AG20443 (cell line): Measurements from ENCODE around the gene ZNF267.
"Not testable (repeated sequence)": the region's sequence is repeated elsewhere in the genome, so short reads cannot be mapped to it uniquely, and the experiment has no call there.

ENCODE experiments used
- DNase-seq: peaks from one replicate; pipeline ENCODE4 v3.0.0; 2012; ENCODE audit warnings: low spot score, mixed read lengths

ZNF267 gene

GRCh38 chr16:31879937-31880321 is 6.3 kb downstream of the ZNF267 start:
- no peak for DNase-seq

- peak; percentile 59 for DNase-seq
Measured at GRCh38 chr16:31880322-31880979, 6.8 kb downstream of the ZNF267 start.

GRCh38 chr16:31886227-31886626 is 12.6 kb downstream of the ZNF267 start:
- DNase-seq: no peak

DNA sequence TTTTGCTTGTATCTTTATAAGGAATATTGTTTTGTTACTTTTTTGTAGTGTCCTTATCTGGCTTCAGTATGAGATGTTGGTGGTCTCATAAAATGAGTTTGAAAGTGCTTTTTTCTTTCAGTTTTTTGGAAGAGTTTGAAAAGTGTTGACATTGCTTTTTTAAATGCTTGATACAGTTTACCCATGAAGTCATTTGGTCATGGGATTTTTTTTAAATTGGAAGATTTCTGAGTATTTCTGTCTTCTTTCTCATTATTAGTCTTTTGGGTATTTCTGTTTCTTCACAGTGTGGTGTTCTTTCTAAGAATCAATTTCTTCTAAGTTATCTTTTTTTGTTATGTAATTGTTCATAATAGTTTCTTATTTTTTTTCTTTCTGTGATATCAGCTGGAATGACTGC is 15.1 kb downstream of the ZNF267 start:
- DNase-seq: no peak

GRCh38 chr16:31892111-31892510 is 18.5 kb downstream of the ZNF267 start:
- DNase-seq: not testable (repeated sequence)

DNA sequence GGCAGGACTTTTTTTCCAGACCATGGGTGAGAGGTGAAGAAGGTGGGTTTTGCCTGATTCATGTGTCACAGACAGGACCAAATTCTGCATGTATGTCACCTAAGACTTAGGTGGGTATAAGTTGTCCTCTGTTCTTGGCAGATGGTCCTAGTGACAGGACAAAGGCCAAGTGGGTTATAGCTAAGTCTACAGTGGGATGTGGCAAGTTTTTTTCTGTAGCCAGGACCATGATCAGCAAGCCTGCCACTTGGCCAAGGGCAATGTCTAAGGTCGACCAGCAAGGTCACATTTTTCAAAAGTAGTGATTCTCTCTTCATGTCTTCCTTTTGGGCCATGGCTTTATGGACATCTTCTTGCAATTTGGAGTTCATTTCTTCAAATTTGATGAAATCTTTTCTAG is 20.2 kb downstream of the ZNF267 start:
- DNase-seq: no peak

GRCh38 chr16:31897283-31897682 is 23.7 kb downstream of the ZNF267 start:
- no peak for DNase-seq

DNA sequence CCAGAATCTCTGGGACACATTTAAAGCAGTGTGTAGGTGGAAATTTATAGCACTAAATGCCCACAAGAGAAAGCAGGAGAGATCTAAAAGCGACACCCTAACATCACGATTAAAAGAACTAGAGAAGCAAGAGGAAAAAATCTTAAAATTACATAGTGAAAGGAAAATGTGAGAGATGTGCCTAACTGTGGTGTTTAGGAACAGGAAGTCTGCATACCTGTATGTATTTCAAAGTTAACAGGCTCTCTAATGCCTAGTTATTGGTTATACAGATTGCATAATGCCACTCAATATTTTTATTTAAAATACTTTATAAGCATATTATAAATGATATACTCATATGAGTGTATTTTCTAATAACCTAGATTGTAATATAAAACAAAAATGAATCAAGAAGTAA is 25.9 kb downstream of the ZNF267 start:
- no peak for DNase-seq

GRCh38 chr16:31904571-31904970 is 31.0 kb downstream of the ZNF267 start:
- not testable (repeated sequence) for DNase-seq

GRCh38 chr16:31913668-31914067 is 40.1 kb downstream of the ZNF267 start:
- no peak for DNase-seq

DNA sequence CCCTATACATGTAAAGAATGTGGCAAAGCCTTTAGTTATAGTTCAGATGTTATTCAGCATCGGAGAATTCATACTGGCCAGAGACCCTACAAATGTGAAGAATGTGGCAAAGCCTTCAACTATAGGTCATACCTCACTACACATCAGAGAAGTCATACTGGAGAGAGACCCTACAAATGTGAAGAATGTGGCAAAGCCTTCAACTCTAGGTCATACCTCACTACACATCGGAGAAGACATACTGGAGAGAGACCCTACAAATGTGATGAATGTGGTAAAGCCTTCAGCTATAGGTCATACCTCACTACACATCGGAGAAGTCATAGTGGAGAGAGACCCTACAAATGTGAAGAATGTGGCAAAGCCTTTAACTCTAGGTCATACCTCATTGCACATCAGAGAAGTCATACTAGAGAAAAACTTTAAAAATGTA is 42.5 kb downstream of the ZNF267 start:
- no peak for DNase-seq

DNA sequence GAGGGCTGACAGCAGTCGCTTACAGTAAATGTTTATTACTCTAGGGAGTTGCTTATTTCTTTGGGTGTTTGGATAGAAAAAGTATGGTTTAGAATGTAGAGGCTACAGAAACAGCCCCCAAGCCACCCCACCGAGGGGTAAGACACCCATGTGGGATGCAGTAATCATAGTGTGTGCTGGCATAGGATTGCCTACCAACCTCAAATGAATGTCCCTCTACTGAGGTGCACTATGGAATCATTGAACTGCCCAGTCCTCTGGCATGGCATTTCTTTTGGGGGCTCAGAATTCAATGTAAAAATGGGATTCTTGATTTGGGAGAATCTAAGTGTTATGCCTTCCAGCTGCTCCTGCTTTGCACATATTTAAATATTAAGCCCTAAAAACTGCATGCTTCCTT is 46.8 kb downstream of the ZNF267 start:
- DNase-seq: no peak

GRCh38 chr16:31951806-31952205 is 78.2 kb downstream of the ZNF267 start:
- DNase-seq: not testable (repeated sequence)

GRCh38 chr16:31952206-31952605 is 78.6 kb downstream of the ZNF267 start:
- not testable (repeated sequence) for DNase-seq

- not testable (repeated sequence) for DNase-seq
Measured at GRCh38 chr16:31956221-31956620, 82.6 kb downstream of the ZNF267 start.

DNA sequence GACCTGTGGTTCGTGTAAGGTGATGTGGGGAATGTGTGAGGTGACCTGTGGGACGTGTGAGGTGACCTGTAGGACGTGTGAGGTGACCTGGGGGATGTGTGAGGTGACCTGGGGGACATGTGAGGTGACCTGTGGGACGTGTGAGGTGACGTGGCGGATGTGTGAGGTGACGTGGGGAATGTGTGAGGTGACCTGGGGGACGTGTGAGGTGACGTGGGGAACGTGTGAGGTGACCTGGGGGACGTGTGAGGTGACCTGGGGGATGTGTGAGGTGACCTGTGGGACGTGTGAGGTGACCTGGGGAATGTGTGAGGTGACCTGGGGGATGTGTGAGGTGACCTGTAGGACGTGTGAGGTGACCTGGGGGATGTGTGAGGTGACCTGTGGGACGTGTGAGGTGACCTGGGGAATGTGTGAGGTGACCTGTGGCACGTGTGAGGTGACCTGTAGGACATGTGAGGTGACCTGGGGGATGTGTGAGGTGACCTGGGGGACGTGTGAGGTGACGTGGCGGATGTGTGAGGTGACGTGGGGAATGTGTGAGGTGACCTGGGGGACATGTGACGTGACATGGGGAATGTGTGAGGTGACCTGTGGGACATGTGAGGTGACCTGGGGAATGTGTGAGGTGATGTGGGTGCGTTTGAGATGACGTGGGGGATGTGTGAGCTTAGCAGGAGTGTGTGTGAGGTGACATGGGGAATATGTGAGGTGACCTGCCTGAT is 86.7 kb downstream of the ZNF267 start:
- not testable (repeated sequence) for DNase-seq
